Measurements from ENCODE around the gene TAPT1. TPM values are rescaled to one million over a fixed set of nuclear protein-coding genes. Genes with fewer than 3 reads are reported as not detected.
A peak's percentile ranks its signal among the peaks of the same experiment; 100 is the strongest.

Gene TAPT1
- total and polyA plus RNA-seq, 2 of the 13 experiments (the other 11 are each of a cell fraction or from before 2014, with no cell fraction given) = 24.5 to 25.3 TPM

GRCh38 chr4:16140879-16141249 lies 85.4 kb downstream of the TAPT1 start (continued):
- TF ChIP-seq ZBTB4 (CRISPR knock-in tag; IDR thresholded peaks at IDR 0.05; ENCODE audit: borderline replicate concordance) = no peak
- TF ChIP-seq GTF3A (CRISPR knock-in tag; conservative IDR thresholded peaks at IDR 0.05) = no peak
- no peak for TF ChIP-seq MATR3 (CRISPR knock-in tag; IDR thresholded peaks at IDR 0.05)
- TF ChIP-seq, protein P1, sequence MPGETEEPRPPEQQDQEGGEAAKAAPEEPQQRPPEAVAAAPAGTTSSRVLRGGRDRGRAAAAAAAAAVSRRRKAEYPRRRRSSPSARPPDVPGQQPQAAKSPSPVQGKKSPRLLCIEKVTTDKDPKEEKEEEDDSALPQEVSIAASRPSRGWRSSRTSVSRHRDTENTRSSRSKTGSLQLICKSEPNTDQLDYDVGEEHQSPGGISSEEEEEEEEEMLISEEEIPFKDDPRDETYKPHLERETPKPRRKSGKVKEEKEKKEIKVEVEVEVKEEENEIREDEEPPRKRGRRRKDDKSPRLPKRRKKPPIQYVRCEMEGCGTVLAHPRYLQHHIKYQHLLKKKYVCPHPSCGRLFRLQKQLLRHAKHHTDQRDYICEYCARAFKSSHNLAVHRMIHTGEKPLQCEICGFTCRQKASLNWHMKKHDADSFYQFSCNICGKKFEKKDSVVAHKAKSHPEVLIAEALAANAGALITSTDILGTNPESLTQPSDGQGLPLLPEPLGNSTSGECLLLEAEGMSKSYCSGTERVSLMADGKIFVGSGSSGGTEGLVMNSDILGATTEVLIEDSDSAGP (CRISPR knock-in tag; IDR thresholded peaks at IDR 0.05; ENCODE audit: borderline replicate concordance) = no peak
- no peak for TF ChIP-seq DNMT1 (CRISPR knock-in tag; IDR thresholded peaks at IDR 0.05)
- TF ChIP-seq RARG (CRISPR knock-in tag; IDR thresholded peaks at IDR 0.05; ENCODE audit: low read depth) = no peak
- TF ChIP-seq RELA (CRISPR knock-in tag; IDR thresholded peaks at IDR 0.05) = no peak
- TF ChIP-seq FLYWCH1 (CRISPR knock-in tag; IDR thresholded peaks at IDR 0.05) = no peak
- TF ChIP-seq ZNF577 (CRISPR knock-in tag; IDR thresholded peaks at IDR 0.05; ENCODE audit: borderline replicate concordance, low read depth) = no peak
- TF ChIP-seq PAF1 (CRISPR knock-in tag; IDR thresholded peaks at IDR 0.05) = no peak
- TF ChIP-seq ZNF781 (CRISPR knock-in tag; IDR thresholded peaks at IDR 0.05; ENCODE audit: borderline replicate concordance, not compliant biosample characterization) = no peak
- TF ChIP-seq PHF5A (CRISPR knock-in tag; IDR thresholded peaks at IDR 0.05; ENCODE audit: low read depth, unreplicated experiment) = no peak
- TF ChIP-seq SP5 (CRISPR knock-in tag; IDR thresholded peaks at IDR 0.05; ENCODE audit: borderline replicate concordance, low read depth) = peak; percentile 24; the same call in 1 of the 2 replicates
- no peak for TF ChIP-seq NFE2L2 (IDR thresholded peaks at IDR 0.05; ENCODE audit: low read length)
- TF ChIP-seq ZNF350 (CRISPR knock-in tag; IDR thresholded peaks at IDR 0.05; ENCODE audit: borderline replicate concordance, low read depth) = 0 out of 2 replicates have a peak, but pooled peaks have one; percentile 26
- no peak for TF ChIP-seq HDAC6 (IDR thresholded peaks at IDR 0.05; ENCODE audit: low read depth, low read length)
- no peak for TF ChIP-seq NAIF1 (CRISPR knock-in tag; IDR thresholded peaks at IDR 0.05; ENCODE audit: borderline replicate concordance)
- TF ChIP-seq THAP7 (CRISPR knock-in tag; IDR thresholded peaks at IDR 0.05) = no peak
- TF ChIP-seq SP1 (IDR thresholded peaks at IDR 0.05) = no peak
- no peak for TF ChIP-seq SP1 (CRISPR knock-in tag; IDR thresholded peaks at IDR 0.05)
- TF ChIP-seq ZNF20 (CRISPR knock-in tag; IDR thresholded peaks at IDR 0.05) = no peak
- TF ChIP-seq PLRG1 (conservative IDR thresholded peaks at IDR 0.05) = no peak
- no peak for TF ChIP-seq BRD4 (CRISPR knock-in tag; IDR thresholded peaks at IDR 0.05)
- no peak for TF ChIP-seq CC2D1A (CRISPR knock-in tag; IDR thresholded peaks at IDR 0.05)
- TF ChIP-seq ZKSCAN1 (IDR thresholded peaks at IDR 0.05; ENCODE audit: low read length) = no peak
- TF ChIP-seq MEIS2 (CRISPR knock-in tag; IDR thresholded peaks at IDR 0.05) = peak; percentile 64; the same call in 1 of the 2 replicates
- TF ChIP-seq YEATS2 (CRISPR knock-in tag; IDR thresholded peaks at IDR 0.05; ENCODE audit: borderline replicate concordance) = no peak

Data from HepG2 (cell line).